Astrocyte (in vitro differentiated cells and primary cell): ENCODE measurements around the gene IER5L. TPM values are rescaled to one million over a fixed set of nuclear protein-coding genes. Genes with fewer than 3 reads are reported as not detected.

ENCODE experiments used
- DNase-seq: peaks from one replicate; pipeline ENCODE4 v3.0.0-alpha.2; 2010; ENCODE audit warnings: low read depth
- FAIRE-seq: peaks from 2 replicates; lab custom pipeline; 2011; peaks lifted over from hg19 to GRCh38; lab: Jason Lieb, UNC
- H2AFZ ChIP-seq: 2 replicates; pipeline ENCODE4 v1.6.0; 2012; ENCODE audit warnings: low read depth, low read length, inconsistent platforms
- H3K27ac ChIP-seq: 2 replicates; pipeline ENCODE4 v1.5.1; 2011; ENCODE audit warnings: low read depth, low read length, inconsistent platforms
- H3K27me3 ChIP-seq: 2 replicates; pipeline ENCODE4 v1.6.0; 2011; ENCODE audit warnings: low read length, inconsistent platforms; ENCODE audit not compliant: insufficient read depth
- H3K36me3 ChIP-seq: 2 replicates; pipeline ENCODE4 v1.5.1; 2011; ENCODE audit warnings: low read length, inconsistent platforms; ENCODE audit not compliant: insufficient read depth
- H3K4me1 ChIP-seq: 2 replicates; pipeline ENCODE4 v1.5.1; 2011; ENCODE audit warnings: low read length, inconsistent platforms; ENCODE audit not compliant: insufficient read depth
- H3K4me2 ChIP-seq: 2 replicates; pipeline ENCODE4 v1.6.0; 2012; ENCODE audit warnings: low read length, inconsistent platforms
- H3K4me3 ChIP-seq: 2 replicates; pipeline ENCODE4 v1.5.1; 2011; ENCODE audit warnings: low read depth, mild to moderate bottlenecking, low read length, inconsistent platforms; ENCODE audit not compliant: insufficient read depth
- H3K79me2 ChIP-seq: 2 replicates; pipeline ENCODE4 v1.6.0; 2012; ENCODE audit warnings: mild to moderate bottlenecking, low read length, inconsistent platforms; ENCODE audit not compliant: insufficient read depth
- H3K9ac ChIP-seq: 2 replicates; pipeline ENCODE4 v1.6.0; 2012; ENCODE audit warnings: mild to moderate bottlenecking, low read length, inconsistent platforms
- H3K9me3 ChIP-seq: 2 replicates; pipeline ENCODE4 v1.5.1; 2012; ENCODE audit warnings: low read depth, mild to moderate bottlenecking, low read length, inconsistent platforms; ENCODE audit not compliant: insufficient read depth
- H4K20me1 ChIP-seq: 2 replicates; pipeline ENCODE4 v1.6.0; 2012; ENCODE audit warnings: low read length, inconsistent platforms; ENCODE audit not compliant: insufficient read depth
- H3K27ac Mint-ChIP-seq: one replicate; pipeline ENCODE4 v1.8.0; 2021; ENCODE audit warnings: mild to moderate bottlenecking, mixed read lengths; ENCODE audit not compliant: unreplicated experiment
- H3K27me3 Mint-ChIP-seq: one replicate; pipeline ENCODE4 v1.8.0; 2021; ENCODE audit warnings: low read depth, mixed read lengths; ENCODE audit not compliant: unreplicated experiment
- H3K36me3 Mint-ChIP-seq: one replicate; pipeline ENCODE4 v1.8.0; 2021; ENCODE audit warnings: low read depth, mixed read lengths; ENCODE audit not compliant: unreplicated experiment
- H3K4me1 Mint-ChIP-seq: one replicate; pipeline ENCODE4 v1.8.0; 2021; ENCODE audit warnings: low read depth, mixed read lengths; ENCODE audit not compliant: unreplicated experiment
- H3K4me3 Mint-ChIP-seq: one replicate; pipeline ENCODE4 v1.8.0; 2021; ENCODE audit warnings: mild to moderate bottlenecking, moderate library complexity, mixed read lengths; ENCODE audit not compliant: unreplicated experiment
- H3K9me3 Mint-ChIP-seq: one replicate; pipeline ENCODE4 v1.8.0; 2021; ENCODE audit warnings: mild to moderate bottlenecking, mixed read lengths; ENCODE audit not compliant: unreplicated experiment
- EZH2 ChIP-seq: IDR thresholded peaks from 2 replicates; pipeline ENCODE4 v1.6.1; 2012; ENCODE audit warnings: mild to moderate bottlenecking, low read length, inconsistent platforms; ENCODE audit not compliant: insufficient read depth
- total RNA-seq: library from RNA; stranded (reverse); gene quantifications from 2 replicates; pipeline ENCODE4 v1.2.1, GENCODE V29; 2021
- TF ChIP-seq, protein P1 (sequence below): IDR thresholded peaks from 2 replicates; pipeline ENCODE4 v1.5.1; 2011; ENCODE audit warnings: low read depth, mild to moderate bottlenecking, inconsistent platforms, low read length, moderate library complexity; ENCODE audit not compliant: insufficient read depth

Gene IER5L
- total RNA-seq, 1 donor from 2014 or later = 47.0 TPM

DNA sequence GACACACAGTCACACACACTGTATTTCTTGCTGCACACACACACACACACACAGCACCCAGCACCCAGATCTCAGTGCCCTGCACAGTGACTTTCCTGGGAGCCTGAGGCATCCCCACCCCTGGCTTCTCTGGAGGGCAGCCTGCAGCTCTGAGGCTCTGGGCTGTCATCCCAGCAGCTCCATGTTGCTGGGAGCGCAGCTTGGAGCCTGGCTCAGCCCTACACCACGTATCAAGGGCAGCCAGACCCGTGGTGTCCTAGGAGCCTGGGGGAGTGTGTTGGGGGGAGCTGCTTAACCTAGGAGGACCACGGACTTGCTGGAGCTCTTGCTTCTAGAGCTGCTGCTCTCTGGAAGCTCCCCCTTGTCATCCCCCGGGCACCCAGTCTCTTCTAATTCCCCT lies 5.2 kb downstream of the IER5L start:
- H3K4me3 ChIP-seq = no peak overlapping the region
- H3K4me1 Mint-ChIP-seq = peaks cover 28% of the 10 kb centered on the region

DNA sequence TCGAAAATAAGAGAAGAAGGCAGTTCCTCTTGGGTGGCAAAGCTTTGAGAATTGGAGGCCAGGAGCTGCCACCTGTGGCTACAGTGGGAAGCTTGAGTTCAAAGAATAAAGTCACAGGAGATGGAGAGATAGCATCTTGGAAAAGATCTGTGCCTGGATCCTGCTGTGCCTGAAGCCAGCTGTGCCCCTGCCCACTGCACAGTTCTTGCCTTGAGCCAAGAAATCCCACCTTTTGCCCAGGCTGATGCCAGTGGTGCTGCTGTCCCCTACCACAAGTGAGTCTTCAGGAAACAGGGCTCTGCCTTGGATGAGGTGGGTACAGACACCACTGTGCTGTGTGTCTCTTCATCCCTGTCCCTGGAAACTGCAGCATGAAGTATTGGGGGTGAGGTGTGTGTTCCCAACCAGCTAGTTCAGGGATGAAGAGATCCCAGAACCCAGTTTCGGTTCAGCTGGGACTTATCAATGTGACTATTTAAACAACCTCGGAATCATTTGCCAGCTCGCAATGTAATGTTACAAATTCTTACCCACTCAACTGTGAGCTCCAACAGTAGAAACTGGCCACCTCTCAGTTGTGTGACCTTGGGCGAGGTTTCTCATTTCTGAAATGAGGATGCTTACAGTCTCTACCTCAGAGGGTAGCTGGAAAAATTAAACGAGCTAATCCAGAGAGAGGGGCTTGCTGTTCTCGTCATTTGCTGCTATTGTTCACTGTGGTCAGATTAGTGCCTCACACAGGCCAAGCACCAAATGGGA lies 5.9 kb downstream of the IER5L start:
- Histone ChIP-seq H3K4me3 (no peak overlapping the region), H4K20me1 (peaks cover 10% of the 10 kb centered on the region), H3K27me3 (no peaks in the 10 kb centered on the region), H3K4me1 (peaks cover 52% of the 10 kb centered on the region), H3K27ac (no peak overlapping the region), H3K9ac (no peak overlapping the region), H3K36me3 (no peaks in the 10 kb centered on the region), H3K79me2 (peaks cover 25% of the 10 kb centered on the region), H3K9me3 (no peaks in the 10 kb centered on the region), H3K4me2 (no peak overlapping the region), H2AFZ (no peak overlapping the region)
- Mint-ChIP-seq H3K9me3 (no peaks in the 10 kb centered on the region), H3K4me3 (peak overlapping the region; percentile 45), H3K4me1 (peaks cover 32% of the 10 kb centered on the region), H3K36me3 (peaks cover 2% of the 10 kb centered on the region), H3K27ac (no peak overlapping the region), H3K27me3 (no peaks in the 10 kb centered on the region)
- no peak for TF ChIP-seq EZH2
- TF ChIP-seq, protein P1, sequence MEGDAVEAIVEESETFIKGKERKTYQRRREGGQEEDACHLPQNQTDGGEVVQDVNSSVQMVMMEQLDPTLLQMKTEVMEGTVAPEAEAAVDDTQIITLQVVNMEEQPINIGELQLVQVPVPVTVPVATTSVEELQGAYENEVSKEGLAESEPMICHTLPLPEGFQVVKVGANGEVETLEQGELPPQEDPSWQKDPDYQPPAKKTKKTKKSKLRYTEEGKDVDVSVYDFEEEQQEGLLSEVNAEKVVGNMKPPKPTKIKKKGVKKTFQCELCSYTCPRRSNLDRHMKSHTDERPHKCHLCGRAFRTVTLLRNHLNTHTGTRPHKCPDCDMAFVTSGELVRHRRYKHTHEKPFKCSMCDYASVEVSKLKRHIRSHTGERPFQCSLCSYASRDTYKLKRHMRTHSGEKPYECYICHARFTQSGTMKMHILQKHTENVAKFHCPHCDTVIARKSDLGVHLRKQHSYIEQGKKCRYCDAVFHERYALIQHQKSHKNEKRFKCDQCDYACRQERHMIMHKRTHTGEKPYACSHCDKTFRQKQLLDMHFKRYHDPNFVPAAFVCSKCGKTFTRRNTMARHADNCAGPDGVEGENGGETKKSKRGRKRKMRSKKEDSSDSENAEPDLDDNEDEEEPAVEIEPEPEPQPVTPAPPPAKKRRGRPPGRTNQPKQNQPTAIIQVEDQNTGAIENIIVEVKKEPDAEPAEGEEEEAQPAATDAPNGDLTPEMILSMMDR = no peak
- DNase-seq (no peak), FAIRE-seq (no peak)

More for the DNA sequence above, 5.2 kb downstream of the IER5L start:
- Histone ChIP-seq H3K27ac (no peak overlapping the region), H2AFZ (no peak overlapping the region), H3K4me1 (peaks cover 46% of the 10 kb centered on the region), H3K36me3 (no peaks in the 10 kb centered on the region), H3K9me3 (no peaks in the 10 kb centered on the region), H3K79me2 (peaks cover 29% of the 10 kb centered on the region), H3K9ac (peak overlapping the region; percentile 96), H4K20me1 (peaks cover 14% of the 10 kb centered on the region), H3K4me2 (peak overlapping the region; percentile 89), H3K27me3 (no peaks in the 10 kb centered on the region)
- FAIRE-seq (no peak), DNase-seq (no peak)
- Mint-ChIP-seq H3K9me3 (no peaks in the 10 kb centered on the region), H3K36me3 (peaks cover 2% of the 10 kb centered on the region), H3K4me3 (peak overlapping the region; percentile 31), H3K27ac (peak overlapping the region; percentile 94), H3K27me3 (no peaks in the 10 kb centered on the region)
- no peak for TF ChIP-seq EZH2
- TF ChIP-seq, protein P1 = no peak

DNA sequence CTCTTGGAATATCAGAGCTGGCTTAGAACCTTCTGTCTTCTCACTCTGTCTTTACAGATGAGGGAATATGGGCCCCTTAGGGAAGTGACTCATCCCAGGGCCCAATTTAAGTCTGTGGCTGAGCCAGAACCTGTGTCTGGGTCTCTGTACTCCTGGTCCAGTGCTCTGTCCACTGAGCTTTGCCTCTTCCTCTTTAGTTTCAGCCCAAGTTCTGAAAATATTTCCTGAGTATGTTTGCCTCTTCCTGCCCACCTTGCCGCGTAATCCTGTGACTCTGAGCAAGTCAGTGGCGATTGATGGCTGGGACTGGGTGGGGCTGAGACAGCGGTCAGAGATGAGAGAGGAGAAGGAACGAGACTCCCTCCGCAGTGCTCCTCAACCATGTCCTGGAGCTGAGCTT lies 7.8 kb downstream of the IER5L start:
- H3K4me1 ChIP-seq = peaks cover 59% of the 10 kb centered on the region
- TF ChIP-seq, protein P1 = no peak
- TF ChIP-seq EZH2 = no peak
- no peak overlapping the region for H3K27ac ChIP-seq
- peaks cover 38% of the 10 kb centered on the region for H3K4me1 Mint-ChIP-seq
- FAIRE-seq (no peak), DNase-seq (no peak)
- H3K4me3 Mint-ChIP-seq = peak overlapping the region; percentile 45
- peak overlapping the region; percentile 2 for H2AFZ ChIP-seq
- peak overlapping the region; percentile 26 for H3K27ac Mint-ChIP-seq
- no peak overlapping the region for H3K9ac ChIP-seq
- H4K20me1 ChIP-seq = no peaks in the 10 kb centered on the region
- H3K79me2 ChIP-seq = peaks cover 6% of the 10 kb centered on the region
- H3K36me3 ChIP-seq = no peaks in the 10 kb centered on the region
- no peaks in the 10 kb centered on the region for H3K36me3 Mint-ChIP-seq
- H3K27me3 ChIP-seq = no peaks in the 10 kb centered on the region
- no peak overlapping the region for H3K4me3 ChIP-seq
- no peaks in the 10 kb centered on the region for H3K27me3 Mint-ChIP-seq
- H3K9me3 ChIP-seq = no peaks in the 10 kb centered on the region
- H3K9me3 Mint-ChIP-seq = no peaks in the 10 kb centered on the region
- H3K4me2 ChIP-seq = peak overlapping the region; percentile 46
